Astrocyte (in vitro differentiated cells and primary cell): ENCODE measurements around the gene LRRC4C. TPM values are rescaled to one million over a fixed set of nuclear protein-coding genes. Genes with fewer than 3 reads are reported as not detected.

ENCODE experiments used
- DNase-seq: peaks from one replicate; pipeline ENCODE4 v3.0.0-alpha.2; 2010; ENCODE audit warnings: low read depth
- FAIRE-seq: peaks from 2 replicates; lab custom pipeline; 2011; peaks lifted over from hg19 to GRCh38; lab: Jason Lieb, UNC
- H2AFZ ChIP-seq: 2 replicates; pipeline ENCODE4 v1.6.0; 2012; ENCODE audit warnings: low read depth, low read length, inconsistent platforms
- H3K27ac ChIP-seq: 2 replicates; pipeline ENCODE4 v1.5.1; 2011; ENCODE audit warnings: low read depth, low read length, inconsistent platforms
- H3K27me3 ChIP-seq: 2 replicates; pipeline ENCODE4 v1.6.0; 2011; ENCODE audit warnings: low read length, inconsistent platforms; ENCODE audit not compliant: insufficient read depth
- H3K36me3 ChIP-seq: 2 replicates; pipeline ENCODE4 v1.5.1; 2011; ENCODE audit warnings: low read length, inconsistent platforms; ENCODE audit not compliant: insufficient read depth
- H3K4me1 ChIP-seq: 2 replicates; pipeline ENCODE4 v1.5.1; 2011; ENCODE audit warnings: low read length, inconsistent platforms; ENCODE audit not compliant: insufficient read depth
- H3K4me2 ChIP-seq: 2 replicates; pipeline ENCODE4 v1.6.0; 2012; ENCODE audit warnings: low read length, inconsistent platforms
- H3K4me3 ChIP-seq: 2 replicates; pipeline ENCODE4 v1.5.1; 2011; ENCODE audit warnings: low read depth, mild to moderate bottlenecking, low read length, inconsistent platforms; ENCODE audit not compliant: insufficient read depth
- H3K79me2 ChIP-seq: 2 replicates; pipeline ENCODE4 v1.6.0; 2012; ENCODE audit warnings: mild to moderate bottlenecking, low read length, inconsistent platforms; ENCODE audit not compliant: insufficient read depth
- H3K9ac ChIP-seq: 2 replicates; pipeline ENCODE4 v1.6.0; 2012; ENCODE audit warnings: mild to moderate bottlenecking, low read length, inconsistent platforms
- H3K9me3 ChIP-seq: 2 replicates; pipeline ENCODE4 v1.5.1; 2012; ENCODE audit warnings: low read depth, mild to moderate bottlenecking, low read length, inconsistent platforms; ENCODE audit not compliant: insufficient read depth
- H4K20me1 ChIP-seq: 2 replicates; pipeline ENCODE4 v1.6.0; 2012; ENCODE audit warnings: low read length, inconsistent platforms; ENCODE audit not compliant: insufficient read depth
- H3K27ac Mint-ChIP-seq: one replicate; pipeline ENCODE4 v1.8.0; 2021; ENCODE audit warnings: mild to moderate bottlenecking, mixed read lengths; ENCODE audit not compliant: unreplicated experiment
- H3K27me3 Mint-ChIP-seq: one replicate; pipeline ENCODE4 v1.8.0; 2021; ENCODE audit warnings: low read depth, mixed read lengths; ENCODE audit not compliant: unreplicated experiment
- H3K36me3 Mint-ChIP-seq: one replicate; pipeline ENCODE4 v1.8.0; 2021; ENCODE audit warnings: low read depth, mixed read lengths; ENCODE audit not compliant: unreplicated experiment
- H3K4me1 Mint-ChIP-seq: one replicate; pipeline ENCODE4 v1.8.0; 2021; ENCODE audit warnings: low read depth, mixed read lengths; ENCODE audit not compliant: unreplicated experiment
- H3K4me3 Mint-ChIP-seq: one replicate; pipeline ENCODE4 v1.8.0; 2021; ENCODE audit warnings: mild to moderate bottlenecking, moderate library complexity, mixed read lengths; ENCODE audit not compliant: unreplicated experiment
- H3K9me3 Mint-ChIP-seq: one replicate; pipeline ENCODE4 v1.8.0; 2021; ENCODE audit warnings: mild to moderate bottlenecking, mixed read lengths; ENCODE audit not compliant: unreplicated experiment
- EZH2 ChIP-seq: IDR thresholded peaks from 2 replicates; pipeline ENCODE4 v1.6.1; 2012; ENCODE audit warnings: mild to moderate bottlenecking, low read length, inconsistent platforms; ENCODE audit not compliant: insufficient read depth
- total RNA-seq: library from RNA; stranded (reverse); gene quantifications from 2 replicates; pipeline ENCODE4 v1.2.1, GENCODE V29; 2021
- TF ChIP-seq, protein P1 (sequence below): IDR thresholded peaks from 2 replicates; pipeline ENCODE4 v1.5.1; 2011; ENCODE audit warnings: low read depth, mild to moderate bottlenecking, inconsistent platforms, low read length, moderate library complexity; ENCODE audit not compliant: insufficient read depth

The LRRC4C gene
- total RNA-seq, 1 donor from 2014 or later, result 9.0 TPM

- no peak overlapping the region for H2AFZ ChIP-seq
- DNase-seq (no peak), FAIRE-seq (no peak)
- no peak overlapping the region for H3K4me3 ChIP-seq
- no peaks in the 10 kb centered on the region for H4K20me1 ChIP-seq
- H3K4me1 ChIP-seq, result peaks cover 8% of the 10 kb centered on the region
- H3K36me3 Mint-ChIP-seq, result no peaks in the 10 kb centered on the region
- no peak overlapping the region for H3K27ac ChIP-seq
- H3K4me3 Mint-ChIP-seq, result no peak overlapping the region
- no peaks in the 10 kb centered on the region for H3K27me3 ChIP-seq
- no peak overlapping the region for H3K4me2 ChIP-seq
- no peaks in the 10 kb centered on the region for H3K27me3 Mint-ChIP-seq
- H3K9me3 ChIP-seq, result no peaks in the 10 kb centered on the region
- H3K36me3 ChIP-seq, result no peaks in the 10 kb centered on the region
- no peak overlapping the region for H3K27ac Mint-ChIP-seq
- no peak overlapping the region for H3K9ac ChIP-seq
- no peaks in the 10 kb centered on the region for H3K79me2 ChIP-seq
- H3K4me1 Mint-ChIP-seq, result peaks cover 6% of the 10 kb centered on the region
- H3K9me3 Mint-ChIP-seq, result no peaks in the 10 kb centered on the region
- TF ChIP-seq, protein P1, sequence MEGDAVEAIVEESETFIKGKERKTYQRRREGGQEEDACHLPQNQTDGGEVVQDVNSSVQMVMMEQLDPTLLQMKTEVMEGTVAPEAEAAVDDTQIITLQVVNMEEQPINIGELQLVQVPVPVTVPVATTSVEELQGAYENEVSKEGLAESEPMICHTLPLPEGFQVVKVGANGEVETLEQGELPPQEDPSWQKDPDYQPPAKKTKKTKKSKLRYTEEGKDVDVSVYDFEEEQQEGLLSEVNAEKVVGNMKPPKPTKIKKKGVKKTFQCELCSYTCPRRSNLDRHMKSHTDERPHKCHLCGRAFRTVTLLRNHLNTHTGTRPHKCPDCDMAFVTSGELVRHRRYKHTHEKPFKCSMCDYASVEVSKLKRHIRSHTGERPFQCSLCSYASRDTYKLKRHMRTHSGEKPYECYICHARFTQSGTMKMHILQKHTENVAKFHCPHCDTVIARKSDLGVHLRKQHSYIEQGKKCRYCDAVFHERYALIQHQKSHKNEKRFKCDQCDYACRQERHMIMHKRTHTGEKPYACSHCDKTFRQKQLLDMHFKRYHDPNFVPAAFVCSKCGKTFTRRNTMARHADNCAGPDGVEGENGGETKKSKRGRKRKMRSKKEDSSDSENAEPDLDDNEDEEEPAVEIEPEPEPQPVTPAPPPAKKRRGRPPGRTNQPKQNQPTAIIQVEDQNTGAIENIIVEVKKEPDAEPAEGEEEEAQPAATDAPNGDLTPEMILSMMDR, result no peak
- TF ChIP-seq EZH2, result no peak
Measured at GRCh38 chr11:41383768-41384167, 75.7 kb downstream of the LRRC4C start.

GRCh38 chr11:41382927-41383326 is 76.5 kb downstream of the LRRC4C start:
- H3K4me2 ChIP-seq, result peak overlapping the region; percentile 24
- peak overlapping the region; percentile 48 for H2AFZ ChIP-seq
- peak overlapping the region; percentile 13 for H3K27ac Mint-ChIP-seq
- no peaks in the 10 kb centered on the region for H3K36me3 ChIP-seq
- H3K9me3 ChIP-seq, result no peaks in the 10 kb centered on the region
- no peak for TF ChIP-seq EZH2
- TF ChIP-seq, protein P1, result no peak
- H3K4me3 Mint-ChIP-seq, result no peak overlapping the region
- no peaks in the 10 kb centered on the region for H3K27me3 Mint-ChIP-seq
- no peak overlapping the region for H3K9ac ChIP-seq
- H3K9me3 Mint-ChIP-seq, result no peaks in the 10 kb centered on the region
- FAIRE-seq (no peak), DNase-seq (peak; percentile 77)
- H3K4me3 ChIP-seq, result no peak overlapping the region
- no peaks in the 10 kb centered on the region for H3K27me3 ChIP-seq
- peak overlapping the region; percentile 8 for H3K27ac ChIP-seq
- H3K36me3 Mint-ChIP-seq, result no peaks in the 10 kb centered on the region
- H3K4me1 Mint-ChIP-seq, result peaks cover 6% of the 10 kb centered on the region
- H4K20me1 ChIP-seq, result no peaks in the 10 kb centered on the region
- H3K4me1 ChIP-seq, result peaks cover 8% of the 10 kb centered on the region
- no peaks in the 10 kb centered on the region for H3K79me2 ChIP-seq

GRCh38 chr11:41379084-41379483 is 80.4 kb downstream of the LRRC4C start:
- no peaks in the 10 kb centered on the region for H3K9me3 ChIP-seq
- H3K27ac ChIP-seq, result no peak overlapping the region
- Mint-ChIP-seq H3K4me1 (peaks cover 6% of the 10 kb centered on the region), H3K27ac (no peak overlapping the region), H3K9me3 (no peaks in the 10 kb centered on the region), H3K27me3 (no peaks in the 10 kb centered on the region), H3K4me3 (no peak overlapping the region), H3K36me3 (no peaks in the 10 kb centered on the region)
- H3K36me3 ChIP-seq, result no peaks in the 10 kb centered on the region
- H3K4me2 ChIP-seq, result no peak overlapping the region
- H3K79me2 ChIP-seq, result no peaks in the 10 kb centered on the region
- FAIRE-seq (no peak), DNase-seq (peak; percentile 37)
- TF ChIP-seq, protein P1, result no peak
- no peak for TF ChIP-seq EZH2
- no peak overlapping the region for H2AFZ ChIP-seq
- H4K20me1 ChIP-seq, result no peaks in the 10 kb centered on the region
- H3K27me3 ChIP-seq, result no peaks in the 10 kb centered on the region
- H3K9ac ChIP-seq, result no peak overlapping the region
- H3K4me3 ChIP-seq, result no peak overlapping the region
- peaks cover 8% of the 10 kb centered on the region for H3K4me1 ChIP-seq
